Gastroesophageal sphincter (tissue), 3 donors: ENCODE measurements around the gene RMI2.

Source experiments
- CTCF ChIP-seq, 4 experiments: fragments of 200-600 bp in 2 of 4; fragments of 450-650 bp in 2 of 4; sonication (generic) in 1 of 4; IDR thresholded peaks; one replicate each; pipeline ENCODE4 v1.5.1; 2017 to 2019; ENCODE audit warnings: antibody characterized with exemption in 4 of 4, mild to moderate bottlenecking in 2 of 4, moderate library complexity in 2 of 4
- EP300 ChIP-seq: sonication (generic); formaldehyde crosslinking; IDR thresholded peaks from one replicate; pipeline ENCODE4 v1.6.1; 2017; ENCODE audit warnings: antibody characterized with exemption, mild to moderate bottlenecking
- POLR2A ChIP-seq, 2 donors: fragments of 450-650 bp; IDR thresholded peaks; one replicate each; pipeline ENCODE4 v1.6.1; 2017; ENCODE audit warnings: antibody characterized with exemption in 2 of 2, mild to moderate bottlenecking in 2 of 2, moderate library complexity in 1 of 2
- POLR2AphosphoS5 ChIP-seq: sonication (generic); formaldehyde crosslinking; IDR thresholded peaks from one replicate; pipeline ENCODE4 v1.6.1; 2017; ENCODE audit warnings: antibody characterized with exemption

- TF ChIP-seq CTCF (IDR thresholded peaks at IDR 0.05) (no peak), POLR2A (IDR thresholded peaks at IDR 0.05) (no peak), POLR2AphosphoS5 (no peak), EP300 (no peak)
These were observed 45.6 kb downstream of the RMI2 start for GRCh38 chr16:11390573-11391495.
